Endothelial cell of umbilical vein (primary cell): ENCODE measurements around the gene ITM2C. TPM values are rescaled to one million over a fixed set of nuclear protein-coding genes. Genes with fewer than 3 reads are reported as not detected.

ENCODE experiments used
- BruUV-seq: library from RNA; stranded (reverse); fragments of 400-500 nt; replicated peaks from 2 replicates; lab custom pipeline; 2021; lab: Mats Ljungman, UMichigan
- CTCF ChIA-PET: fragments of 300-600, 350-600 bp; sonication (Branson Sonifier 250); formaldehyde crosslinking; loops from one replicate; lab custom pipeline; 2021; ENCODE audit warnings: antibody characterized with exemption, inconsistent platforms; lab: Charles Lee
- POLR2A ChIA-PET: fragments of 300-600, 350-600 bp; sonication (Branson Sonifier 250); formaldehyde crosslinking; loops from one replicate; lab custom pipeline; 2021; ENCODE audit warnings: antibody characterized with exemption, inconsistent platforms; lab: Charles Lee
- DNase-seq: peaks from one replicate; pipeline ENCODE4 v3.0.0-alpha.2; 2011; ENCODE audit warnings: low read depth, low spot score
- FAIRE-seq: peaks from 2 replicates; lab custom pipeline; 2011; peaks lifted over from hg19 to GRCh38; lab: Jason Lieb, UNC
- H2AFZ ChIP-seq: 2 replicates; pipeline ENCODE4 v1.6.0; 2012; ENCODE audit warnings: low read depth, low read length, control low read depth, inconsistent platforms
- H3K27ac ChIP-seq: 2 replicates; pipeline ENCODE4 v1.5.1; 2011; ENCODE audit warnings: low read depth, mild to moderate bottlenecking, control low read depth, low read length, moderate library complexity; ENCODE audit not compliant: insufficient read depth
- H3K27me3 ChIP-seq, 2 experiments: 2 replicates each; pipeline versions ENCODE4 v1.6.0 to v1.6.1; 2011; ENCODE audit warnings: low read length in 2 of 2, mixed read lengths in 1 of 2; ENCODE audit not compliant: control insufficient read depth in 2 of 2, insufficient read depth in 2 of 2
- H3K36me3 ChIP-seq, 2 experiments: 2 replicates in 1 of 2; 3 replicates in 1 of 2; pipeline ENCODE4 v1.5.1; 2011; ENCODE audit warnings: low read length in 2 of 2, mild to moderate bottlenecking in 1 of 2, moderate library complexity in 1 of 2; ENCODE audit not compliant: control insufficient read depth in 2 of 2, insufficient read depth in 2 of 2; ENCODE audit errors: extremely low read depth in 1 of 2
- H3K4me1 ChIP-seq: 3 replicates; pipeline ENCODE4 v1.5.1; 2011; ENCODE audit warnings: mild to moderate bottlenecking, low read length; ENCODE audit not compliant: control insufficient read depth, insufficient read depth; ENCODE audit errors: extremely low read depth
- H3K4me2 ChIP-seq: 2 replicates; pipeline ENCODE4 v1.6.1; 2011; ENCODE audit warnings: low read length, control low read depth, mixed read lengths; ENCODE audit not compliant: insufficient read depth
- H3K4me3 ChIP-seq, 3 experiments: fragments of 200-600 bp in 1 of 3; sonication (generic), shearing (Covaris generic) in 1 of 3; replicated peaks in 1 of 3; 2 replicates each; pipeline ENCODE4 v1.5.1; 2011 to 2016; ENCODE audit warnings: control low read depth in 3 of 3, low read length in 3 of 3, mild to moderate bottlenecking in 2 of 3, inconsistent platforms in 1 of 3, low read depth in 1 of 3, moderate library complexity in 1 of 3; ENCODE audit not compliant: insufficient read depth in 1 of 3
- H3K79me2 ChIP-seq: 2 replicates; pipeline ENCODE4 v1.6.0; 2012; ENCODE audit warnings: low read length, inconsistent platforms; ENCODE audit not compliant: control insufficient read depth, insufficient read depth
- H3K9ac ChIP-seq: replicated peaks from 2 replicates; pipeline ENCODE3; 2011; ENCODE audit warnings: low read length, control low read depth; ENCODE audit not compliant: insufficient read depth; ENCODE audit errors: extremely low read depth
- H3K9me1 ChIP-seq: replicated peaks from 3 replicates; pipeline ENCODE4 v1.6.0; 2011; ENCODE audit warnings: mild to moderate bottlenecking, low read length; ENCODE audit not compliant: control insufficient read depth, insufficient read depth; ENCODE audit errors: extremely low read depth
- H3K9me3 ChIP-seq: replicated peaks from 2 replicates; pipeline ENCODE4 v1.5.1; 2012; ENCODE audit warnings: low read length, inconsistent platforms; ENCODE audit not compliant: control insufficient read depth, insufficient read depth
- H4K20me1 ChIP-seq: replicated peaks from 2 replicates; pipeline ENCODE3; 2011; ENCODE audit warnings: mild to moderate bottlenecking, low read length; ENCODE audit not compliant: control insufficient read depth, insufficient read depth; ENCODE audit errors: extremely low read depth
- EZH2 ChIP-seq: IDR thresholded peaks from 2 replicates; pipeline ENCODE4 v1.6.1; 2012; ENCODE audit warnings: borderline replicate concordance, low read depth, mild to moderate bottlenecking, moderate library complexity, low read length, inconsistent platforms; ENCODE audit not compliant: severe bottlenecking
- FOS ChIP-seq: IDR thresholded peaks from 2 replicates; pipeline ENCODE4 v1.6.1; 2011; ENCODE audit warnings: mild to moderate bottlenecking, low read length, moderate library complexity, borderline replicate concordance; ENCODE audit not compliant: insufficient read depth
- GATA2 ChIP-seq: IDR thresholded peaks from 2 replicates; pipeline ENCODE4 v1.7.0; 2011; ENCODE audit warnings: low read depth, mild to moderate bottlenecking, moderate library complexity, mixed read lengths, low read length; ENCODE audit not compliant: insufficient read length, insufficient read depth
- JUN ChIP-seq: IDR thresholded peaks from 2 replicates; pipeline ENCODE4 v1.6.1; 2011; ENCODE audit warnings: borderline replicate concordance, low read depth; ENCODE audit not compliant: insufficient read length, insufficient read depth
- MYC ChIP-seq: IDR thresholded peaks from one replicate; pipeline ENCODE4 v1.6.1; 2011; ENCODE audit warnings: mild to moderate bottlenecking, low read depth, low read length
- POLR2AphosphoS5 ChIP-seq: IDR thresholded peaks from 2 replicates; pipeline ENCODE4 v1.6.1; 2012; ENCODE audit warnings: low read depth, mild to moderate bottlenecking, control low read depth, low read length, moderate library complexity; ENCODE audit not compliant: insufficient read depth
- dilution Hi-C: fragments of 300-500 bp; cut with MboI; formaldehyde crosslinking; loops from one replicate; pipeline ENCODE4 v1.15.0; 2019; ENCODE audit warnings: low sequenced_read_pairs; ENCODE audit not compliant: extremely low pct_ligation_motif_present
- intact Hi-C: fragments of 100-400 bp; cut with micrococcal nuclease; formaldehyde crosslinking; loops from one replicate; pipeline ENCODE4 v1.10.0; 2022
- polyA plus RNA-seq, 4 experiments: library from polyadenylated mRNA; depleted of rRNA in 3 of 4; stranded (reverse) in 3 of 4; unstranded in 1 of 4; fragments of >200 nt; gene quantifications; 2 replicates each; pipeline versions ENCODE4 v1.2.1 to v1.2.3, GENCODE V29; 2011 to 2012; ENCODE audit warnings: missing spikeins in 1 of 4
- total RNA-seq: library from RNA; stranded (reverse); gene quantifications from 2 replicates; pipeline ENCODE4 v1.2.3, GENCODE V29; 2021
- TF ChIP-seq, protein P1 (sequence below): IDR thresholded peaks from 2 replicates; pipeline ENCODE4 v1.6.1; 2011; ENCODE audit not compliant: insufficient read depth, insufficient read length
- TF ChIP-seq, protein P2 (sequence below), 2 donors: IDR thresholded peaks; 1 replicate in 1 of 2; 2 replicates in 1 of 2; pipeline ENCODE4 v1.5.1; 2011; ENCODE audit warnings: low read length in 2 of 2, mild to moderate bottlenecking in 2 of 2, moderate library complexity in 2 of 2, control low read depth in 1 of 2, inconsistent platforms in 1 of 2, low read depth in 1 of 2; ENCODE audit not compliant: insufficient read depth in 1 of 2; ENCODE audit errors: extremely low read depth in 1 of 2

ITM2C gene
- total and polyA plus RNA-seq, 2 donors (not counting 3 experiments of a cell fraction or from before 2014, with no cell fraction given), result 12.0 to 12.1 TPM

DNA sequence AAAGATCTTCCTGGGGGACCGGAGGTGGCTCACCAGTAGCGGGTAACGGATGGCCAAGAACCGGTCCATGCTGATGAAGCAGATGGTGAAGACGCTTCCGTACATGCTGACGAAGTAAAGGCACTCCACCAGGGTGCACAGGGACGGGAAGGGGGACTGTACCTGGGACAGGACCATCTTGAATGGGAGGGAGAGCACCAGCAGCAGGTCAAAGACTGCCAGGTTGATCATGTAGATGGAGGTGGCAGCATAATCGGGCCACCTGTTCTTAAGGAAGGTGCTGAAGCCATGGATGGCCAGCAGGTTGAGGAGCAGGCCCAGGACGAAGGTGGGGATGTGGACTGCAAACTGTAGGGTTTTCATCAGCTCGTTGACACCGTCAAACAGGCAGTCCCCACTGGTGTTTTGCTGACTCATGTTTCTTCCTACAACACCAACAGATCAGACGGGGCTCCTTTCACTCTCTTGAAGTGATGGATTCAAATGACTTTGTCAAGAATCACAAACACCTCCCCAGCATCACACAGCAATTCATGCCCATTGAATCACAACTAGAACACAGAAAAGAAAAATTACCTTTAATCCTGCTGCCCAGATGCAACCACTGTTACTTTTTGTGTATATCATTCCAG is 45.9 kb downstream of the ITM2C start:
- FAIRE-seq, result no peak

More for the DNA sequence above, 45.9 kb downstream of the ITM2C start:
- DNase-seq, result no peak
- Histone ChIP-seq H3K4me2 (no peak overlapping the region), H3K27ac (no peak overlapping the region), H3K9me3 (no peaks in the 10 kb centered on the region), H3K9ac (no peak overlapping the region), H3K9me1 (no peaks in the 10 kb centered on the region), H3K79me2 (no peaks in the 10 kb centered on the region), H3K4me1 (no peaks in the 10 kb centered on the region), H2AFZ (no peak overlapping the region), H3K27me3 (peaks cover 0 to 2% of the 10 kb centered on the region in 2 experiments), H3K4me3 (no peak overlapping the region), H4K20me1 (no peaks in the 10 kb centered on the region), H3K36me3 (no peaks in the 10 kb centered on the region)
- dilution Hi-C loops, result no loop called here
- ChIA-PET CTCF (no interaction called here), POLR2A (no interaction called here)
- no peak for TF ChIP-seq FOS
- TF ChIP-seq, protein P1, sequence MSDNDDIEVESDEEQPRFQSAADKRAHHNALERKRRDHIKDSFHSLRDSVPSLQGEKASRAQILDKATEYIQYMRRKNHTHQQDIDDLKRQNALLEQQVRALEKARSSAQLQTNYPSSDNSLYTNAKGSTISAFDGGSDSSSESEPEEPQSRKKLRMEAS, result no peak
- TF ChIP-seq, protein P2, sequence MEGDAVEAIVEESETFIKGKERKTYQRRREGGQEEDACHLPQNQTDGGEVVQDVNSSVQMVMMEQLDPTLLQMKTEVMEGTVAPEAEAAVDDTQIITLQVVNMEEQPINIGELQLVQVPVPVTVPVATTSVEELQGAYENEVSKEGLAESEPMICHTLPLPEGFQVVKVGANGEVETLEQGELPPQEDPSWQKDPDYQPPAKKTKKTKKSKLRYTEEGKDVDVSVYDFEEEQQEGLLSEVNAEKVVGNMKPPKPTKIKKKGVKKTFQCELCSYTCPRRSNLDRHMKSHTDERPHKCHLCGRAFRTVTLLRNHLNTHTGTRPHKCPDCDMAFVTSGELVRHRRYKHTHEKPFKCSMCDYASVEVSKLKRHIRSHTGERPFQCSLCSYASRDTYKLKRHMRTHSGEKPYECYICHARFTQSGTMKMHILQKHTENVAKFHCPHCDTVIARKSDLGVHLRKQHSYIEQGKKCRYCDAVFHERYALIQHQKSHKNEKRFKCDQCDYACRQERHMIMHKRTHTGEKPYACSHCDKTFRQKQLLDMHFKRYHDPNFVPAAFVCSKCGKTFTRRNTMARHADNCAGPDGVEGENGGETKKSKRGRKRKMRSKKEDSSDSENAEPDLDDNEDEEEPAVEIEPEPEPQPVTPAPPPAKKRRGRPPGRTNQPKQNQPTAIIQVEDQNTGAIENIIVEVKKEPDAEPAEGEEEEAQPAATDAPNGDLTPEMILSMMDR (IDR thresholded peaks at IDR 0.05; ENCODE audit: extremely low read depth in 1 of 2, insufficient read depth in 1 of 2, low read depth in 1 of 2, low read length in 2 of 2), result no peak
- TF ChIP-seq GATA2, result no peak
- TF ChIP-seq POLR2AphosphoS5, result no peak
- TF ChIP-seq MYC, result no peak
- TF ChIP-seq JUN, result no peak
- TF ChIP-seq EZH2, result no peak
- no TSS peak for BruUV-seq
- intact Hi-C loops, result loop anchor here (5.0 kb wide), 1 partner anchor 88 kb away; no protein-coding TSS in a partner anchor
